HG03442 (cell line): ENCODE data around the gene NMNAT3.

Experiments used
- ATAC-seq: cut with Tn5 transposase; IDR thresholded peaks from one replicate; pipeline ENCODE4 v1.9.1; 2021; ENCODE audit warnings: mild to moderate bottlenecking, moderate library complexity; ENCODE audit not compliant: unreplicated experiment

Gene NMNAT3

DNA sequence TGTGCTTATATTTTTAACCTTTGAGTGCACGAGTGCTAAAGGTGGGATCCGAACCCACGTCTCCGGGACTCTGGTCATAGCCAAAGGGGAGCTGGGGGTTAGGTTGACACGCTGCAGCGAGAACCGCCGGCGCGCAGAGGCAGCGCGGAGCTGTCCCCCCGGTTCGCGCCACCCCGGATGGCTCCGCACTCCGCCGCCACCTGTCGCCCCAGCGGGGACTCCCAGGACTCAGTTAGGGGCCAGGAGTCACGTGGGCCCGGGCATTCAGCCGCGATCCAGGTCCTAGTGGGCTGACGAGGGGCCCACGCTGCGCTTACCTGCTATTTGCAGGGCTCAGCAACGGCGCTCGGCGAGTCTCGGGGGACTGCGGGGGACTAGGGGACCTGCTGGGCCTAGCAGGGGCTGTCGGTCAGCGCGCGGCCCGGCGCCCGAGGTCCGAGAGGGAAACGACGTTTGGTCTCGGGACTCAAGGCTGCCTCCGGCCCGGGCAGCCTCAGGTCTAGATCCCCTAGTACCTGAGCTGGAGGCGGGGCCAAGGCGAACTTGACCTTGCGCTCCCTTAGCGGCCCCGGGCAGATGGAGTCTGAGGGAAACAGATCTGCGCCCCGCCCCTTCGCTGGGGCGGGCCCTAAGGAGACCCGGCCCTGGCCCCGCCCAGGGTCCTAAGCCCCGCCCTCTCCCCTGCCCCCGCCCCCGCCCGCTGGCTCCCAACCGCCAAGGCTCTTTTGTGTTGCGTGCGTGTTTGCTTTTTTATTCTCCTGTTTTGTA is at the start of gene NMNAT3:
NMNAT3 (minus strand) TSS at position 585 of the 768 bp plus-strand sequence. CDS start 50,248 bp downstream, outside the sequence.
- ATAC-seq: peak; percentile 96

DNA sequence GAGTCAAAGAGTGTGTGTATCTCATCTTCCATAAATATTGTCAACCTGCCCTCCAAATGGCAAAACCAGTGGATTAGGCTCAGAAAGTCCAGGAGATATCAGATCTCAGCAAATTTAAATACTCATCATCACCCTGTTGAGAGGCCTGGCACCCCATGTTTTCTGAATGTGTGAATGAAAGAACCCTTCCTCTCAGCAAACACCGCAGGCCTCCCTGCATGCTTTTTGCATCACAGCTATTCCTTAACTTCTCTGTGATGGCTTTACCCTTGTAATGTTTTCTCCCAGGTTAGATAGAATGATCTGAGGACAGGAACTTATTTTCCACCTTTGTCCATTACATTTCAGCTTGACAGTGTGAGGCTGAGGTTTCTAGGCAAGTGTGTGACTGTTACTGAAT is 43.6 kb upstream of the NMNAT3 start:
- no peak for ATAC-seq

DNA sequence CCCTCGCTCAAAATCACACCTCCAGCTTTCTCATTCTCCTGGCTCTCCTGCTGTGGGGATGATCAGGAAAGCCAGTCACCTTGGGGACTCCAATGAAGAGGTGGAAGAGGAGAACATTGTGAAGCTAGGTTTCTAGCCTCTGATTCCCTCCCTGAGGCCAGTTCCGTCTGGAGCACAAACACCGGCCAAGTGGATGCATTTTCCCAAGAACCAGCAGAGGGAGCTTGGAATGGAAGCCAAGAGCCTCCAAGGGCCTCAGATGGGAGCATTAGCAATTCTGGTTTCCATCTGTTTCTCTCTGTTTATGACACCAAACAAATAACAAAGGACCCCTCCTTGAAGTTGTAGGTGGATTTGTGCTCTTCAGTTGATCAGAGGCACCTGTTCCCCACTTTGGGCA is 40.6 kb upstream of the NMNAT3 start:
- ATAC-seq: no peak

DNA sequence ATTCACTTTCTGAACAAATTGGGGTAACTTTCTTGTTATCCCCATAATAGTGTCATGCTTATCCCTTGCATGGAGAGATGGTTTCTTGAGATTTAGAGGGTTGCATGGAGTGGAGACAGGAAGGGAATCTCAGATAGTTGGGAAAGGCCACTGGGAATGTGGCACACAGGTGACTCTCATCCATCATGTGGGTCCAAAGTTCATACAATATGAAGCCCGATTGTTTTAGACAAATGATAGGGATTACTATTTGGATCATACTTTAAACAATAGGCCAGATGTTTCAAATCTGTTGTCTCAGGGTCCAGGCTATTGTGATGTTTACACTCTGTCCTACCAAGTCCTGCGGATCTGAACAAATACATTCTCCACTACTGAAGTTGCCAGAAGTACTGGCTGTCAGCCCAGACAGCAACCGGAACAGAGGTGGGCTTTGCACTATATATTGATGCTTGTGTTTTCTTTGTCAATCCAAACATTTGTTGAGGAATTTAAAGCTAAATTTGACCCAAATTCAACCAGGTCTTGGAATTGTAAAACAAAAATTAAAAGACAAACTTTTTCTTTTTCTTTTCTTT is 39.2 kb upstream of the NMNAT3 start:
- ATAC-seq: no peak

DNA sequence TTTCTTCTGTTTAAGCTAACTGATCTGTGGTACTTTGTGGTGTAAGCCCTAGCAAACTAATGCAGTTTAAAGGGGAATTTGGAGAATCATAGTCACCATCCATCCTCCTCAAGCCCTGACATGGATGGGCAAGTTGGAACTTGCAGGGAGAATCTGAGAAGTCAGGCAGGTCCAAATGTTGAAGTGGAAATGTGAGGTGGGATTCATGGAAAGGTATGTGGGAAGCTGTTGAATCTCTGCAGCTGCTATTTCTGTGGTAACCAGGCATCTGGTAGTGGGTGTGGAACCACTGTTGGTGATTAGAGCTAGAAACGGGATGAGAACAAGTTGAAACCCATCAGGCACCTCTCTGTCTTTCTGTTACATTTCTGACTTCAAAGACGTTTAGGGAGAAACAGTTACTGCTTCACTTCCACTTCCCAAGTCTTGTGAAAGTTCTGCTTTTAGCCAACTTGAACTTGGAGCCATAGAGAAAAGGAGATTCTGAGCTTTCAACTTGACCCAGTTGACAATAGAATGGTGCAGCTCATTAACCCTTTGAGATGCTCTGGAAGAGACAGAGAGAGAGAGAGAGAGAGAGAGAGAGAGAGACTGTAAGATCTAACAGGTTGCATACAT is 38.1 kb upstream of the NMNAT3 start:
- ATAC-seq: no peak

DNA sequence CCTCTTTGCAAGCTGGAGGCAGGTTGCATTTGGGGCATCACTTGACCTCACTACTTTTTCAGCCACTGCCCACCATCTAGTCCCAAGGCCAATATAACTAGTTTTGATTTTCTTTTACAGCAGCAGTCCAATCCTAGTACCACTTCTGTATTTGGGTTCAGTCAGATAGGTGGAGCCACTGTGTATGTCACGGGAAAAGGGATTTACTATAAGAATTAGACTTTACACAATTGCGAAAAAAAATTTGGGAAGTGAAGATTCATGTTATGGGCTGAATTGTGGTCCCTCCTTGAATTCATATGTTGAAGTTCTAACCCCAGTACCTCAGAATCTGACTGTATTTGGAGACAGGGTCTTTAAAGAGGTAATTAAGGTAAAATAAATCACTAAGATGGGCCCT is 37.4 kb upstream of the NMNAT3 start:
- ATAC-seq: no peak

DNA sequence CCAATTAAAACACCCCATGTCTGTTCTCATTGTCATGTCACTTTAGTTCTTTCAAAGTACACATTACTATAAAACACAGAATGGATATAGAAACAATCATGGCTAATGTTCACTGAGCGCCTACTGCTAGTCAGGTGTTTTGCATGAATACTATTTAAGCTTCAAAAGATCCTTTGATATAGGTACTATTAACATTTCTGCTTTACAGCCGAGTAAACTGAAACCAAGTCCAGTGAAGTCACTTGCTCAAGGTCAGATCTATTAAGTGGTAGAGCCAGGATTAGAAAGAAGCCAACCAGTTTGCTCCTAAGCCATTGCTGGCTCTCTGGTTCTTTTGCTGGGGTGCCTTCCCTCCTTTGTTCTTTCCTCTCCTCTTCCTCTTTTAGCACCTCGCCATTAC is 32.4 kb upstream of the NMNAT3 start:
- ATAC-seq: no peak

DNA sequence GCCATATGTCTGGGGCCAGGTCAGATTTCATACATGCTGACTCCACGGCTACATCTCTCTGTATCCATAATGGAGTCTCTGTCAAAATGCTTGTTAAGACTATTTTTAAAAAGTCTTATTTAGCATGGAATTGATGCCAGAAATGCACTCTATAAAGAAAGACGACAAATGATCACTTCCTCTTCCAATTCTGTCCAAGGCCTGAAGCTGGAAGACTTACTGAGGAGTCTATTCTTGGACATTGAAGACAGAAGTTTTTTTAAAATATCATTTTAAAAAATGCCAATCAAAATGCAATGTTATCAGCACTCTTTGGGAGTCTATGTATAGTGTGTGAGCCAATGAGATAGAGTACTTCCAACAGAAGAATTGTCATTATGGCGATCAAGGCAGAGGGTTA is 27.9 kb upstream of the NMNAT3 start:
- ATAC-seq: no peak

DNA sequence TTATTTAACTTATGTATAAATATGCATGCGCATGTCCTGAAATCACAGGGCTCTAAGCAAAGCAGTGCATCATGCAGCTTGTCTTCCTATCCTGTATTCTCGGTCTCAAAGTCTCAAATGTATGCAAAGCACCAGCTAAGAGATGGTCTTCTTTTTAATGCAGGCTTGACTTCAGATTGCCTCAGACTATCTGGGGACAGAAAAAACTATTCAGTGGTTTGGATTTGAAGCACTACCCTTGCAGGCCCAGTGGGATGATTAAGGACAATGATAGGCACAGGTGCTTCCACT is 18.5 kb upstream of the NMNAT3 start:
- no peak for ATAC-seq

DNA sequence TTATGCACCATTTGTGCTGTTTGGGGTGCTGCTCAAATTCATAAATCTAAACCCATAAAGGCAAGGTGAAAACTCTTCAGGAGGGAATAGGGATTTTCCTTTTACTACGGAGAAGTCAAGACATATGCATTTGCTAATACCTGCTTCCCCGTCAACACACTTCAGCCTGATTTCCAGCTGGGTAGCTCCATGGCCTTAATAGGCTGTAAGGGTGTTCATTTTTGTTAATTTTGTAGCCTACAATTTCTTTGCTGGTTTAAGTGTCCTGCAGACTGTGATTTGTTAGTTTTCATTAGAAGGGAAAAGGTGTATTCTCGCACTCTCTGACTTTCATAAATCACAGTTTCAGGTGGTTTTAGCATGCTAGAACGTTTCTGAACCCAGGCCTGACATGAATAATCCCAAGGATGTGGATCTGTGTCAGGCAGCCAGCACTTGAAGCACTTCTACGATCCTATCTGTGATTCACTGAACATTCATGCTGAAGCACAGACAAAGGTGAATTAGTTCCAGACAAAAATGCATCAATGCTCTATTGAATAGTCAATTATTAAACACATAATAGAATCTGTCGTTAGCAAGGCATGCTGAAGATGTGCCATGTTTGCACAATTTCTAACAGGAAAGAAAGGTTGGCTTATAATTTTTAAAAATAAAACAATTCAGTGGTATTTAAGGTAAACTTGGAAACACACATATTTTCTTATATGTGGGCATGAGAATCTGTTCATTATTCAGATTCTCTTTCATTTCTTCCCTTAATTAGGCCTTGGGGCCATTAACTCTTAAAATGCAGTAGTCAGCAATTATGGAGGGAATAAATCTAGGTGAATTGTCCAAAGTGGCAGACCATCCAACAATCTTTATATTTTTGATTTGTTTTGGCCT is 17.9 kb upstream of the NMNAT3 start:
- ATAC-seq: no peak

DNA sequence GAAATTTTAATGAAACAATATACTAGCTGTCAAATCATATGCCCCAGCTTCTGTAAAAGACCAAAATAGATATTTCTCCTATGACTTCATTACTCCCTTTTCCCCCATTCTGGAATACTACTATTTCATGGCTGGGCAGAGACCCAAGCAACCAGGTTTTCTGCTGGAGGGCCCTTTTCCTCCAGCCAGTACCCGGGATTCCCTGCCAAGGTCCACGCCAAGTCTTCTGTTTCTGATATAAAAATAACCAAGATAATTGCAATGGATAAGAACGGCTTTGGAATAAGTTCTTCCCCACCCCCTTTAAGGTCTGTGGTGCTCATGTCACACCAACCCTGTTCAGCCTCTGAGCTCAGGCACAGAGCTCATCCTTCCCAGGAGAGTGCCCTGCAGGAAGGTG is 17.2 kb upstream of the NMNAT3 start:
- ATAC-seq: no peak

DNA sequence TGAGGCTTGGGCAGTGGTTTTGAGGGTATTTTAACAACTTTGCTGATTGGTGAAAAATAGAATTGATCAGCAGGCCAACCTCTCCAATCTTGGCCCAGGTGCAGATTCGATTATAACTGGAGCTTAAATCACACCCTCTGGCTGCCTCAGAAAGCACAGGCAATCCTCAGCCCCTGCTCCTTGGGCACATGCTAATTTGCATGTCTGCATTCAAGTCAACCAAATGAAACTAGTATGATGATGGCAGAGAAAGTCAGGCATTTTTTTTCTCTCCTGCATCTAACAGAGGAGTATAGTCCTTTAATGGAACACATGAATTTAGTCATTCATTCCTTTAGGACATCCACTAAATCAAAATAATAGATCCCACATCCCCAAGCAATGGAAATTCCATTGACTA is 16.8 kb upstream of the NMNAT3 start:
- ATAC-seq: no peak

DNA sequence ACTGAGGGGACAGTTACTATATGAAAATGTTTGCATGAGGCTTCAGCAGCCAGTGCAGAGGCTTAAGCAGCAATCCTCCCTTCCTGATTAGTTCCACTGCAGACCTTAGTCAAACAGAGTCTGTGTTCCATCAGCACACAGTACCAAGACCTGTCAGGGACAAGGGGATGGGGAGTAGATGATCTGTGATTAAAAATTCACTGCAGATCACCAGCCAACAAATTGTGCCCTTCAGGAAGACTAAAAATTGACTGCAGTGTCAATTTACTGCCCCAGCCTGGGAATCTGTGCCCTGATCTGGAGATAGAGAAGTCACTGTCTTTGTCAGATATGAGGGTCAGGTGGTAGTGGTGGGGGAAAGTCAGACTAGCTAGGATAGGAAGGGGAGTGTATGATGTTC is 13.8 kb upstream of the NMNAT3 start:
- no peak for ATAC-seq

DNA sequence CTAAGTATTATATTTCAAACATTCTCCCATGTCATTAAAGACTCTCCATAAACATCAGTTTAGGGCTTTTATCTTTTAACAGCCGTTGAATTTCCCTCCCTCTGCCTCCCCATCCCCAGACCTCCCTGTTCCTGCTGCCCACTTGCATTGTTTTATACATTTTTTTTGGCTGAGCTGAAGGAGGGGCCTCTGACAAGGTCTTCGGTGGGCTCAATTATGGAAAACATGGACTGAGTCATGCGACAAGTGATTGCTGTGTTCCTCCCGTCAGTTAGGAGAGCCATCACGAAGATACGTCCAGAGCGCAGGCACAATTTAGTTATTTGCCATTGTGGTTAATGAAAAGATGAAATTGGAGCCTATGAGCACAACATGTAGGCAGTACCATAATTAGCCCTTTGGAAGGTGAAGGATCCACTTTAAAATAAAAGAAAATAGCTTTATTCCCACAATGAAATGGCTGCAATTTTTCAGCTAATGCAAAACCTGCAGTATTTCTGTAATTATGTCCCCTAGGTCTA is 12.0 kb upstream of the NMNAT3 start:
- no peak for ATAC-seq

DNA sequence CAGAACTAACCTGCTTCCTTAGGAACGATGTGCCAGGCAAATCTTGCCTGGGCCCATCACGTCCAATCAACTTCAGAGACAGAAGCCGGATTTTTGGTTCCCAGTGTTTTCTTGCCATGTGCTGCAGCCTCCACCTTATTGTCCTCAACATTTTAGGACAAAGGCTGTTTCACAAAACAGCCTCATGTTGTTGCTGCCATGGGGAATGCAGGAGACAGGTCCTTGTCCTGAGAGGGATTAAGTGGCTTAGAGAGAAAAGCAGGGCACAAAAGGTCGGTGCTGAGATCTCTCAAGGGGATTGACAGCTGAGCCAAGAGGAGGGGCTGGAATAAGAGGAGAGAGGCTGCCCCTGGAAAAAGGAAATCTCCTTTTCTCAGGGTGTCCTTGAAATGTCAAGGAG is 11.3 kb upstream of the NMNAT3 start:
- ATAC-seq: no peak

DNA sequence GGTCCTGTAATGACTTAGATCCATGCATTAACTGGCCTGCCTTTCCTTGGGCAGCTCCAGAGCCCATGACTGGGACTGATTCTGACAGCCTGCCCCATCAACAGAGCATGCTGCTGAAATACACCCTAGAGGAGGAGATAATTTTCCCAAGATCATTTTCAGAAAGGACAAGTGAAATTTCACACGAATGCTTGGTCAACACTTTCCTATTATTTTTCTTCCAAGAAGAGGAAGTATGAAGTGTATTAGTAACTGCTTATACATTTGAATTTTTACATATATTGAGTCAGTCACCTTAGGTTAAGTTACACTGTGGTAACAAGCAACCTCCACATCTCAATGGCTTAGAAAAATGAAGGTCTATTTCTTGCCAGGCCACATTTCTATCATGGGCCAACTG is 9.7 kb upstream of the NMNAT3 start:
- no peak for ATAC-seq

DNA sequence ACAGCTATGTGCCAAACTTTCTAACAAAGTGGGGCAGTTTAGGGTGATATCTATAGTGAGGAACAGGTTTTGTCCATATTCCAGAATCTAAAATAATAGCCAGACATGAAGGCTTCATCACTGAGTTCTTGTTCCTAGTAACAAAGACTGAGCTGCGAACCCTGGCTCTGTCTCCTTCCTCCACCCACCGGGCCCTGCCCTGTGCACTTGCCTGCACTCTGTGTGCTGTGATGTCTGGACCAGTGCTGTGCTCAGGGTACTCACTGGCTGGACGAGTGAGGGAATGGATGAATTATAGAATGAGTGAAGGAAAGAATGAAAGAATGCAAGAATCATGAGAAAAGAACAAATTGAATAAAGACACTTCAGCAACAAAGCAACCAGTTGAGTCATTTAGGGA is 8.9 kb upstream of the NMNAT3 start:
- ATAC-seq: no peak

DNA sequence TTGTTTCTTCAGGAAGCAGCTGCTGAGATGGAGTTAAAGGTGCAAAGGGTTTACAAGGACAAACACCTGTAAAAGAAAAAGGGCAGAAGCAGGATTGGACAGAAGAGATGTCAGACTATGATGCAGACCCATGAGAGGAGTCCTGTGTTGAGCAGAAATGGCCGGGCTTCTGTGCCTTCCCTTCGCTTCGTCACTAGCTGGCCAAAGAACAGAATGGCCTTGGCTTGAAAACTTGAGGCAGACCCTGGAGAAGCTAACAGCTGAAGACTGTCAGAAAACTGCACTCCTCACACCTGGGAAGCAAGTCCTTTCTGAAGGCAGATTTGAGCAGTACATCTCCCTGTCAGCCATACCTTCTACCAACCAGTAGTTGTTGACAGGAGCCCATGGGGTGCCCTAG is 8.4 kb upstream of the NMNAT3 start:
- no peak for ATAC-seq

DNA sequence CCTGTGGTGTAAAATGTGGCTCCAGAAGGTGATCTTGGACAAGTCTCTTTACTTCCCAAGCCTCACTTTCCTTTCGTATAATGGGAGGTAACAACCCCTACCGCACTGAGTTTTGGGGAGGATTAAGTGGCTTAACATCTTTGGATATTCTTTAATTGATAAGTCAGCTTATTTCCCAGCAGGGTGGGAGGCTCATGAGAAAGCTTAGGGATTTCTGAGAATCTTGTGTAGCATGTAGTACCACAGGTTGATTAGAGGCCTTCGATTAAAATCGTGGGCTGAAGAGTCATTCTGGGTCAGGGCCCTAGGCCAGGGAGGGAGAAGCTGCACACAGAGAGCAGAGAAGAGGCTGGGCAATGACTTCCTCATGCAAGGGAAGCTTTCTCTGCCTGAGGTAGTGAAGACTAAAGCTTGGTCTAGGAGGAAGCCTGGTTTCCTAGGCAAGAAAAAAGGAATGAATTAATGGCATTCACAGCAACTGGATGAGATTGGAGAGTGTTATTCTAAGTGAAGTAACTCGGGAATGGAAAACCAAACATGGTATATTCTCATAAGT is 1.5 kb upstream of the NMNAT3 start:
- no peak for ATAC-seq

DNA sequence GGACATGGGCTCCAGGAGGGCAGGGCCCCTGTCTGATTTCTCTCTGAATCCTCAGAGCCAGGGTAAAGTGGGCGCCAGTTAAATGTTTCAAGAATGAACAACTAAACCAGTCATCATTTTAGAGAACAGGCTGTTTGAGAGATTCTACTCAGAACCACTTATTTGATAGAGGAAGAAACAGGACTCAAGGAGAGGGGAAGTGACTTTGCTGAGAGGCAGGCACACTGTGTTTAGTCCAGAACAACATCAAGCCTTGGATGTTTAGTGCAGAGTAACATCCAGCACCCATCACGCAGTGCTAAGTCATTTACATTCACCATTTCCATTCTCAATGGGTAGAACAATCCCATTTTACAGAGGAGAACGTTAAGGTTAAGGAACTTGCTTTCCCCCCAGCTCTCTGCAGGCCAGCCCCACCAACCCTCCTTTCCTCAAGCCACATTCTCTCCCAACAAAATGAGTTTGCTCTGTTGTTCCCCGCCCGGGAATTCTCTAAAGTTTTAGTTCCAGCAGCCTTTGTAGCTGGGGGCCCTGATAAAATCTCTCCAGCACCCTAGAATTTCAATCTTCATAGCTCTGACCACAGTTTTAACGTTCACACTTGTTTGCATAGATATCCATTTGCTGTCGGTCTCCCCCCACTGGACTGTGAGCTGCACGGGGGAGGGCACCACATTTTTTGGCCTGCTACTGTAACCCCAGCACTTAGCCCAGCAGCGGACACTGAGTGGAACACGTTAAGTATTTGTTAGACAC is 962 bp downstream of the NMNAT3 start:
- no peak for ATAC-seq
